Body of pancreas (tissue), 4 donors: ENCODE measurements around the gene APOBEC3F.
"Not testable (repeated sequence)": the region's sequence is repeated elsewhere in the genome, so short reads cannot be mapped to it uniquely, and the experiment has no call there.

ENCODE experiments used
- POLR2A ChIP-seq, 3 donors: fragments of 450-650 bp; IDR thresholded peaks; one replicate each; pipeline ENCODE4 v1.6.1; 2016; ENCODE audit warnings: antibody characterized with exemption in 3 of 3, mild to moderate bottlenecking in 2 of 3
- TF ChIP-seq, protein P1 (sequence below), 7 experiments: fragments of 450-650 bp in 4 of 7; fragments of 200-600 bp in 3 of 7; sonication (generic) in 3 of 7; IDR thresholded peaks; one replicate each; pipeline ENCODE4 v1.5.1; 2016 to 2019; ENCODE audit warnings: antibody characterized with exemption in 7 of 7

DNA sequence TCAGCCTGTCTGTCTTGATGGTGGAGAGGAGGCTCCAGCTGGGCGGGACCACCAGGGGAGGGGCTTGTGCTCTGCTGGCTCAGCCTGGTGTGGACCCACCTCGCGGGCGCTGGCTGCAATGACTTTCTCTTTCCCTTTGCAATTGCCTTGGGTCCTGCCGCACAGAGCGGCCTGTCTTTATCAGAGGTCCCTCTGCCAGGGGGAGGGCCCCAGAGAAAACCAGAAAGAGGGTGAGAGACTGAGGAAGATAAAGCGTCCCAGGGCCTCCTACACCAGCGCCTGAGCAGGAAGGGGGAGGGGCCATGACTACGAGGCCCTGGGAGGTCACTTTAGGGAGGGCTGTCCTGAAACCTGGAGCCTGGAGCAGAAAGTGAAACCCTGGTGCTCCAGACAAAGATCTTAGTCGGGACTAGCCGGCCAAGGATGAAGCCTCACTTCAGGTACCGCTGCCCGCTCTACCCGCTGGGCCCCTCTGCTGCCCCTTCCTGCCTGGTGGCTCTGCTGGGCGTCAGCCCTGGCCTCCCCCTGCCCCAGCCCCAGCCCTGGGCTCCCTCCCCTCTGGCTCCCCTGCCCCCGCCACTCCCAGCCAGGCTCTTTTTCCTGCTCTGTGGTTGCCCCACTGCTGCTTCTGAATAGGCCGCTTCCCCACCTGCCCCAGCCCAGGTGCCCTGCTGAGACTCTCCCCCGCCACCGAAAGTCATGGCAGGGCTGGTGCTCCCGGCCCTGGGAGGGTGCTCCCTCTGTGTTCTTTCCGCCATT lies at the start of gene APOBEC3F:
- TF ChIP-seq, protein P1, sequence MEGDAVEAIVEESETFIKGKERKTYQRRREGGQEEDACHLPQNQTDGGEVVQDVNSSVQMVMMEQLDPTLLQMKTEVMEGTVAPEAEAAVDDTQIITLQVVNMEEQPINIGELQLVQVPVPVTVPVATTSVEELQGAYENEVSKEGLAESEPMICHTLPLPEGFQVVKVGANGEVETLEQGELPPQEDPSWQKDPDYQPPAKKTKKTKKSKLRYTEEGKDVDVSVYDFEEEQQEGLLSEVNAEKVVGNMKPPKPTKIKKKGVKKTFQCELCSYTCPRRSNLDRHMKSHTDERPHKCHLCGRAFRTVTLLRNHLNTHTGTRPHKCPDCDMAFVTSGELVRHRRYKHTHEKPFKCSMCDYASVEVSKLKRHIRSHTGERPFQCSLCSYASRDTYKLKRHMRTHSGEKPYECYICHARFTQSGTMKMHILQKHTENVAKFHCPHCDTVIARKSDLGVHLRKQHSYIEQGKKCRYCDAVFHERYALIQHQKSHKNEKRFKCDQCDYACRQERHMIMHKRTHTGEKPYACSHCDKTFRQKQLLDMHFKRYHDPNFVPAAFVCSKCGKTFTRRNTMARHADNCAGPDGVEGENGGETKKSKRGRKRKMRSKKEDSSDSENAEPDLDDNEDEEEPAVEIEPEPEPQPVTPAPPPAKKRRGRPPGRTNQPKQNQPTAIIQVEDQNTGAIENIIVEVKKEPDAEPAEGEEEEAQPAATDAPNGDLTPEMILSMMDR (IDR thresholded peaks at IDR 0.05) = not testable (repeated sequence)
- peak; percentile 50 to 86 (median 83) for TF ChIP-seq POLR2A (IDR thresholded peaks at IDR 0.05)
